ENCODE data around the gene ATG3. TPM values are rescaled to one million over a fixed set of nuclear protein-coding genes. Genes with fewer than 3 reads are reported as not detected.

The ATG3 gene
- total RNA-seq, 1 experiment from 2014 or later, result 59.3 TPM

GRCh38 chr3:112585782-112586181 is 24.0 kb upstream of the ATG3 start:
- Histone ChIP-seq H3K56ac (ENCODE audit: insufficient read length, low read depth, low read length) (no peak overlapping the region), H3K27me3 (ENCODE audit: insufficient read depth, low read length) (no peaks in the 10 kb centered on the region), H4K20me1 (ENCODE audit: control insufficient read depth, insufficient read depth, insufficient read length) (no peaks in the 10 kb centered on the region), H3K4me2 (ENCODE audit: insufficient read depth, insufficient read length, low read length) (no peak overlapping the region), H3K79me1 (ENCODE audit: insufficient read depth, low read depth, low read length, poor library complexity, severe bottlenecking) (no peaks in the 10 kb centered on the region), H2AK5ac (ENCODE audit: insufficient read length, low read length) (no peak overlapping the region), H3T11ph (ENCODE audit: low read length) (no peak overlapping the region), H3K4me1 (ENCODE audit: insufficient read depth, low read length) (no peaks in the 10 kb centered on the region), H3K18ac (ENCODE audit: insufficient read length, low read depth, low read length) (no peak overlapping the region), H3K9ac (ENCODE audit: extremely low read depth, insufficient read length, low read length) (no peak overlapping the region), H4K5ac (ENCODE audit: insufficient read length, low read depth, low read length) (no peak overlapping the region), H4K91ac (ENCODE audit: insufficient read length, low read depth, low read length) (no peak overlapping the region), H3K27ac (ENCODE audit: insufficient read length, low read depth, low read length) (no peak overlapping the region), H3K23ac (ENCODE audit: insufficient read length, low read depth, low read length) (no peak overlapping the region), H3K9me3 (ENCODE audit: control insufficient read depth, low read depth, low read length) (no peaks in the 10 kb centered on the region), H2AFZ (ENCODE audit: low read length) (no peak overlapping the region), H3K4ac (ENCODE audit: low read depth, low read length) (no peak overlapping the region), H2BK15ac (ENCODE audit: low read depth, low read length) (no peak overlapping the region), H2BK20ac (ENCODE audit: low read depth, low read length, poor library complexity, severe bottlenecking) (no peak overlapping the region), H3K23me2 (ENCODE audit: insufficient read length, low read depth, low read length, poor library complexity, severe bottlenecking) (no peaks in the 10 kb centered on the region), H4K8ac (replicated peaks; ENCODE audit: insufficient read length, low read depth, low read length) (no peak overlapping the region), H2BK12ac (ENCODE audit: insufficient read length, low read depth, low read length) (no peak overlapping the region), H3K79me2 (ENCODE audit: insufficient read depth, low read length) (no peaks in the 10 kb centered on the region), H2BK120ac (ENCODE audit: low read depth, low read length, poor library complexity, severe bottlenecking) (no peak overlapping the region), H2BK5ac (ENCODE audit: insufficient read length, low read length) (no peak overlapping the region), H3K14ac (ENCODE audit: insufficient read depth, low read length) (no peak overlapping the region)
- no peak overlapping the region for H3K4me3 Mint-ChIP-seq
- H3K27ac Mint-ChIP-seq, result no peak overlapping the region
- no peaks in the 10 kb centered on the region for H3K27me3 Mint-ChIP-seq (ENCODE audit: low read depth)
- H3K9me3 Mint-ChIP-seq, result no peaks in the 10 kb centered on the region
- H3K36me3 Mint-ChIP-seq (ENCODE audit: insufficient read depth in 1 of 3, low read depth in 3 of 3), result peaks cover 0 to 31% (median 20%) of the 10 kb centered on the region in 3 experiments; a peak in 5 of 7 replicates
- no peak for DNase-seq
- H3K4me1 Mint-ChIP-seq, result peaks cover 3 to 22% of the 10 kb centered on the region in 2 experiments; a peak in 3 of 4 replicates
- no peak for TF ChIP-seq CTCF (conservative IDR thresholded peaks at IDR 0.05)

Data from H9 (cell line).